ENCODE measurements around the gene LHFPL3.

DNA sequence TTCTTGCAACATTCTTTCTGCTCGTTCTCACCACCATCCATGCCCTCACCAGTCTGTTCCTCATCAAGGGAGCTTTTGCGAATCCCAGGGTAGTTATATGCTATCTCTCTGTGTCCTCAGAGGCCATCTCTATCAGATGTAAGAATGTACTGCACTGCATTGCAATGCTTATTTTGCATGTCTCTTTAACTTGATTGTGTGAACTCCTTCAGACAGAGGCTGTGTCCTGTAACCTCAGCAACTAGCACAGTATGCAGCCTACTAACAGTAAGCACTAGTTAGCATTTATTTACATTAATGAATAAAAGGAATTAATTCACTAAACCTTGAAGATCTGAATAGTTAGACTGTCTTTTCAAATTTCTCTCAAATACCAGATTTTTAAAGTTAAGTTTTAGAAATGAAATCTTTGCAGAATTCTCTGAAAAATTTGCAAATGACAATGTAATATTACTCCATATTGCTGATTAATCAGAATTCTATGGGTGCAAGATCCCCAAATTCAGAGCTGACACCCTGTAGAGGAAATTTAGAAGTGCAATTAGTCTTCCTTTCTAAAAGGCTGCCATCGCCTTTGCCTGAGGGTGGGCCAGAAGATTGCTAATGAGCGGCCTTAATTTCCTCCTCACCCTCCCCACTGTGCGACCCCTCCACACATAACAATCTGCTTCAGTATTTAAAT lies 10.3 kb upstream of the LHFPL3 start:
- TF ChIP-seq ELF4 (IDR thresholded peaks at IDR 0.05), result no peak
- no peak for TF ChIP-seq TARDBP (IDR thresholded peaks at IDR 0.05)
- TF ChIP-seq FOXK2 (IDR thresholded peaks at IDR 0.05), result no peak

Measured in HEK293T (cell line).